G401.6 (cell line): Measurements from ENCODE around the gene ZBED4.

Experiments used
- FAIRE-seq: peaks from 2 replicates; lab custom pipeline; 2012; peaks lifted over from hg19 to GRCh38; lab: Jason Lieb, UNC

The ZBED4 gene

DNA sequence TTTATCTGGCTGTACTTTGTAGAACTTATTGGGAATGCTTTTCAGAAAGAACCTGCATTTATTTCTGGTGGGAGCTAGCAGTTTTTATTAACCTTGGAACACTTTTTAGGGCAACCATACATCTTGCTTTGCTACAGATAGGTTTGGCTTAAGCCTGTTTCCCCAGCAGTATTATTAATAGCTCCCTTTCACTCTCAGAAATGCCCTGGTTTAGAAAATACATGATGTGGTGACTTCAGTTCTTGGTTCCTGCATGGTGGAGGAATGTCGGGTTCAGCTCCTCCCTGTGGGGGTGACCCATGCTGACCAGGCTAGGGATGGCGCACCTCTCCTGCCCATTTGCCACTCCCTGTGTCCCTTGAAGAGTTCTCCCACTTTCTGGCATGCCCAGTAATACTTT lies 28.2 kb downstream of the ZBED4 start:
- FAIRE-seq: no peak

DNA sequence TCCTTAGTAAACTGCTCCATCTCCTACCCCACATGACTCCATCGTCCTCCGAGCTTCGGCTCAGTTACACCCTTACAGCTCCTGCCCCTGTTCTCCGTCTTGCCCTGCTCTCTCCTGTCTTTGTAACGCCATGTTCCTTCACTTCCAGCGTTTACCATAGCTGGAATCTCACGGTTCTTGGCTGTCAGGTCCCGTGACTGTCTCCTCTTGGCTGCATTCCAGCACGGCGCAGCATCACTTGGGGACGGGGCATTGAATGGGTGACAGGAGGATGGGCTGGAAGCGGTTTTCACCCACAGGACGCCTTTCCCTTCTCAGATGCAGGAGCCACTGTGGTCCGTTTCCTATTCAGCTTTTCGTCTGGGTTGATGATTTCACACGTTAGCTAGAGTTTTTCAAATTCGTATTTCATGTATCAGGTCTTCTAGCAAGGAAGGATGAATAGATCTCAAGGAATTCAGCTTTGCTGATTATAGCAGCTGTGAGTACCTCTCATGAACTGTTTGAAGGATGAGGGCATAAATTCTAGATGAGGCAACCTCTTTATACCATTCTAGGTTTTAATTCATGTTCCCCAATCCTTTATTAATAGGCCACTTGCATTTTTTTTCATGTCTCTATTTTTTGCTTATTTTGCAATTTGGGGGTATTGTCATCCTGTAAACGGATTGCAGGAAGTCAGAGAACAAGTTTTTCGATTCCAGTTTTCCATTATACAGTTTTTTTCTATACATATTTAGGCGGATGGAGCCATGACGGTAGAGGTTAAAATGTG lies 29.1 kb downstream of the ZBED4 start:
- no peak for FAIRE-seq

DNA sequence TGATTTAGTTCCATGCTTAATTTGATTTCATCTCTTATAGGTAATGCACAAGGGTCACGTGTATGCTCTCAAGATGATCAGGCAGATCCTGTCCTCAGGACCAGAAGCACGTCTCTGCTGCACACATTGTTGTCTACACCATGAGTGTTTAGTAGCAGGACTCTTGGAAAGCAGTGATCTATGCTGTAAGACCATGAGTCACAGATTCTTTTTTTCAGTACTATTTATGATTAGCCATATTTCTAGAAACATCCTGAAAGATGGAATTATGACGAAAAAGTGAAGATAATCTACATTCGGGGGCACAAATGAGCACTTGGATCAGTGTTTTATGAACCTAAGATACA lies 29.6 kb downstream of the ZBED4 start:
- FAIRE-seq: no peak

DNA sequence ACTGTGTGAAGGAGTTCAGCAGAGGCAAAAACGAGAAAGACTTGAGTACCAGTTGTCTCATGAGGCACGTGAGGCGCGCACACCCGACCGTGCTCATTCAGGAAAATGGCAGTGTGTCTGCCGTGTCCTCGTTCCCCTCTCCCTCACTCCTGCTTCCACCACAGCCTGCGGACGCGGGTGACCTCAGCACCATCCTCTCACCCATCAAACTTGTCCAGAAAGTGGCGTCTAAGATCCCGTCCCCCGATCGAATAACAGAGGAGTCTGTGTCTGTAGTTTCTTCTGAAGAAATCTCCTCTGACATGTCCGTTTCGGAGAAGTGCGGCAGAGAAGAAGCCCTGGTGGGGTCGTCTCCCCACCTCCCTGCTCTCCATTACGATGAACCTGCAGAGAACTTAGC lies 30.4 kb downstream of the ZBED4 start:
- FAIRE-seq: no peak

DNA sequence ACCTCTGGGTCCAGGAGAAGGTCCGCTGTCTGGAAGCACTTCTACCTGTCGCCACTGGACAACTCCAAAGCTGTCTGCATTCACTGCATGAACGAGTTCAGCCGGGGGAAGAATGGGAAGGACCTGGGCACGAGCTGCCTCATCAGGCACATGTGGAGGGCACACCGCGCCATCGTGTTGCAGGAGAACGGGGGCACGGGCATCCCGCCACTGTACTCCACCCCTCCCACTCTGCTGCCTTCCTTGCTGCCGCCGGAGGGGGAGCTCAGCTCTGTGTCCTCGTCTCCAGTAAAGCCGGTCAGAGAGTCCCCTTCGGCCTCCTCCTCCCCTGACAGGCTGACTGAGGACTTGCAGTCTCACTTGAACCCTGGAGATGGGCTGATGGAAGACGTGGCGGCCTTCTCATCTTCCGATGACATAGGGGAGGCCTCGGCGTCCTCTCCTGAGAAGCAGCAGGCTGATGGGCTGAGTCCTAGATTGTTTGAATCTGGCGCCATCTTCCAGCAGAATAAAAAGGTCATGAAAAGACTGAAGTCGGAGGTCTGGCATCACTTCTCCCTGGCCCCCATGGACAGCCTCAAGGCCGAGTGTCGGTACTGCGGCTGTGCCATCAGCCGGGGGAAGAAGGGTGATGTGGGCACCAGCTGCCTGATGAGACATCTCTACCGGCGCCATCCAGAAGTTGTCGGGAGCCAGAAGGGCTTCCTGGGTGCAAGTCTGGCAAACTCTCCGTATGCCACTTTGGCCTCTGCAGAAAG lies 31.0 kb downstream of the ZBED4 start:
- no peak for FAIRE-seq

- no peak for FAIRE-seq
Observed at GRCh38 chr22:49885281-49885680, 31.6 kb downstream of the ZBED4 start.

- no peak for FAIRE-seq
Observed at GRCh38 chr22:49885881-49886280, 32.2 kb downstream of the ZBED4 start.

GRCh38 chr22:49886346-49887063 lies 32.9 kb downstream of the ZBED4 start:
- FAIRE-seq: no peak

DNA sequence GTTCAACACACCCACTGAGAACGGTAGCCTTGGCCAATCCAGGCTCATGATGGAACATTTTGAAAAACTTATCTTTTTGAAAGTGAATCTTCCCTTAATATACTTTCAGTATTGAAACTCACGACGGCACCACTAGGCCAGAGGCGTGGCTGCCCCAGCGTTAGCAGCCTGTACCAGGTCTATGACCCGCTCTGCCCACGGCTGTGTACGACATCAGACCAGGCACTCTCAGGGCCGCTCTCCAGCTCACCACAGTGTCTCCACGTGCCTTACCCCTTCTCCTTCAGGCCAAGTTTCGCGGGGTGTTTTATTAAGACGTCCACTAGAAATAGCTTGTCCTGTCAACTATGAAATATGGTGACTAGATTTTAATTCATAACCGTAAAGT lies 33.4 kb downstream of the ZBED4 start:
- no peak for FAIRE-seq

DNA sequence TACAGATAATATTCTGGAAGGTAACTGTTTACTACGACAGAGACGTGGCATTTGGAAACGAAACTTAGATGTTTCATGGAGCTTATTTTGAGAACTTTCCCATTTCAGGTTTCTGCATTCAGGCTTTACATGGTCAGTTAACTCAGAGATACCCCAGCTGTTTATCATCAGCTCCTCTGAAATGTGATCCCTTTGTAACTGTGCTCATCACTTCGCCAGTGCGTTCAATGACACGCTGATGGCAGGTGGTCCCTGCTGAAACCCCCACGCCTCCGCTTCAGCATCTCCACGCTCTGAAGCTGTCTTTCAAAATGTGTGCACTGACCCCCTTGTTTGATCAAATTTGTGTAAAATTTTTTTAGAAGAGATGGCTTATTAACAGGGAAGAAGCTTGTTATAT lies 34.1 kb downstream of the ZBED4 start:
- no peak for FAIRE-seq

DNA sequence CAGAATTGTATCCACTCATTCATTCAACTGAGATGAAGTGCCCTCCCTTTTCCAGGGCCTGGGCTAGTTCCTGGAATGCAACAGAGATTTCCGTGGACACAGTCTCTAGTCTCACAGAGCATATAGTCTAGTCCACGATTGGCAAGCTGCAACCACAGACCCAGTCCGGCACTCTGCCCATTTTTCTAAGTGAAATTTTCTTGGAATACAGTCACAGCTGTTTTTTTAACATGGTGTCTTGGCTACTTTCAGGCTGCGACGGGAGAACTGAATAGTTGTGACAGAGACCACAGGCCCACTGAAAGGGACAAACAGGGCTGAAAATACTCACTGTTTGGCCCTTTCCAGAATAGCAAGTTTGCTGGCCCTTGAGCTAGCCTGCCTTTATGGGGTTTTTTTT lies 35.4 kb downstream of the ZBED4 start:
- no peak for FAIRE-seq

- FAIRE-seq: no peak
Observed at GRCh38 chr22:49892226-49892899, 38.7 kb downstream of the ZBED4 start.

DNA sequence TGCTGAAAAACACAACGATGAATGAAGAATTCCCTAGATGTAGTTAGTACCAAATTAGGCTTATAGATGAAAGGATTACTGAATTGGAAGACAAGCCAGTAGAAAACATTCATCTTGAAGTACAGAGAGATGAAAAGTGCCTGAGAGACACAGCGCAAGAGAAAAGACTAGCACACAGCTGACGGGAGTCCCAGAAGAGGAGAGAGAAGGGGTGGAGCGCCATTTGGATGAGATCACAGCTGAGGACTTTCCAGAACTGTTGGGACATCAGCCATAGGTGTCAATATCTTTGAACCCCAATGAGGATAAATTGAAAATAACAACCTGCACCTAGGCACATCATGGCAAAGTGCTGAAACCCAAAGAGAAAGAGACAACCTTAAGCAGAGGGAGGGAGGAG lies 39.4 kb downstream of the ZBED4 start:
- FAIRE-seq: no peak

DNA sequence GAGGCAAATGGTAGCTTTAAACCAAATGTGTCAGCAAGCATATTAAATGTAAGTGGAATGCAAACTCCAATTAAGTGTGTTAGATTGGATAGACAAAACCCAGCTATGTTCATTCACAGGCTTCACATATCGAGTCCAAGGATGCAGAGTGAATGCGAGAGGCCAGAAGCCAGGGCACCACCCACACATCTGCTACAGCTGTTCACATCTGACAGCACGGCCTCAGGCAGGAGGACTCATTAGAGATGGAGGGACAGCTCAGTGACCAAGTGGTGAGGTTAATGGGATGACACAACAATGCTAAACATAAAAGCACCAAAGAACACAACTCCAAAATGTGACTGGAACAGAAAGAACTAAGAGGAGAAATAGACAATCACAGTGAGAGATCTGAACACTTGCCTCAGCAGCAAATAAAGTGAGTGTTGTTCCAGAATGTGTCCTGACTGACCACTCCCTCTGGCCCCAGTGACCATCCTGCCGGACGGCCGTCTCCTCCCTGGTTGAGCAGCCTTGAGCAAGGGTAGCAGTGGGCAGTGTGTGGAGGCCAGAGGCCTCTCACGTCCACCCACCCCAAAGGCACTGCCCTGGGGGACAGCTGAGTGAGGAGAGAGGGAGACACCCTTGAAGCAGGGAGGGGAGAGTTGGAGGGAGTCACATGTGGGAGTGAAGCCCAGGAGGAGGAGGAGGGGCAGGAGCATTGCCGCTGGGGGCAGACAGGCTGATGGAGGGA lies 40.8 kb downstream of the ZBED4 start:
- no peak for FAIRE-seq

GRCh38 chr22:49896201-49896600 lies 42.6 kb downstream of the ZBED4 start:
- FAIRE-seq: no peak

- FAIRE-seq: no peak
Observed at GRCh38 chr22:49897015-49897684, 43.5 kb downstream of the ZBED4 start.

GRCh38 chr22:49899530-49899929 lies 45.9 kb downstream of the ZBED4 start:
- FAIRE-seq: no peak

DNA sequence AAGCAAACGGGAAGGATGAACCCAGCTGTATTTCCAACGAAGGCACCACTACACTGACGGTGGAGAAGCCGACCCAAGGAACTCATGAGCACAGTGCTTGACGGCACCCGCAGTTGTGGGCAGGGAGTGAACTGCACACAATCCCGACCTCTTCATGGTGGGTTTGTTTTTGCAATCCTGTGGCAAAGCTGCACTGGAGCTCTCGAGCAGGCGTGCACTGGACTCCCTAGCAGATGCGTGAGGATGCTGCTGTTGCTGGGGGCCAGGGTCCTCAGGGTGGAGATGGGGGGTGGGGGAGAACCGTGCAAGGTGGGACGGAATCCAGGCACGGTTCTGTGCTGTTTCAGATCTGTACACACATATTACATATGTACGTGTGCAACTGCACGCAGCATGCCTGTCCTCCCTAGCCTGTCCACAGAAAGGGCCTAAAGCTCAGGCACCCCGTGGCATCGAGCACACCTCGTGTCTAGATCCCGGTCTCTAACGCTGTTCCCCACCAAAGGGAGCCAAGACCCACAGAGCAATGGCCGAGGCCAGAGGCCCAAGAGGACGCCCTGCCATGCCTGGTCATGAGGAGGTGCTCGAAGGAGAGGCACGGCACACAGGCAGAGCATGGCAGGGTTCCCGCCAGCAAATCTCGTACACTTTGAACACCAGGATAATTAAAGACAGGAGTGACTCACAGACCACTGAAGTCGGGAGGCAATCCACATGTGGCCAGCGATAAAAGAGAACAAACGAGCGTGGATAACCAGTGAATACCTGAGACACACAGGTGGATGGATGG lies 47.0 kb downstream of the ZBED4 start:
- no peak for FAIRE-seq

DNA sequence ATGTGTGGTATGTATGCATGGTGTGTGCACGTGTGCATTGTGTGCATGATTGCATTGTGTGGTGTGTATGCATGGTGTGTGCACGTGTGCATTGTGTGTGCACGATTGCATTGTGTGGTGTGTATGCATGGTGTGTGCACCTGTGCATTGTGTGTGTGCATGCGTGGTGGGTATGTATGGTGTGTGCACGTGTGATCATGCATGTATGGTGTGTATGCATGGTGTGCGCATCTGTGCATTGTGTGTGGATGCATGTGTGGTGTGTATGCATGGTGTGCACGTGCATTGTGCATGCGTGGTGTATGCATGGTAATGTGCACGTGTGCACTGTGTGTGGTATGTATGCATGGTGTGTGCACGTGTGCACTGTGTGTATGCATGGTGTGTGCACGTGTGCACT lies 47.8 kb downstream of the ZBED4 start:
- FAIRE-seq: no peak

- FAIRE-seq: no peak
Observed at GRCh38 chr22:49903322-49904039, 49.8 kb downstream of the ZBED4 start.
